ENCODE results near the gene DAND5. TPM values are rescaled to one million over a fixed set of nuclear protein-coding genes. Genes with fewer than 3 reads are reported as not detected.

DAND5 gene
- total RNA-seq, 1 donor from 2014 or later = not detected

DNA sequence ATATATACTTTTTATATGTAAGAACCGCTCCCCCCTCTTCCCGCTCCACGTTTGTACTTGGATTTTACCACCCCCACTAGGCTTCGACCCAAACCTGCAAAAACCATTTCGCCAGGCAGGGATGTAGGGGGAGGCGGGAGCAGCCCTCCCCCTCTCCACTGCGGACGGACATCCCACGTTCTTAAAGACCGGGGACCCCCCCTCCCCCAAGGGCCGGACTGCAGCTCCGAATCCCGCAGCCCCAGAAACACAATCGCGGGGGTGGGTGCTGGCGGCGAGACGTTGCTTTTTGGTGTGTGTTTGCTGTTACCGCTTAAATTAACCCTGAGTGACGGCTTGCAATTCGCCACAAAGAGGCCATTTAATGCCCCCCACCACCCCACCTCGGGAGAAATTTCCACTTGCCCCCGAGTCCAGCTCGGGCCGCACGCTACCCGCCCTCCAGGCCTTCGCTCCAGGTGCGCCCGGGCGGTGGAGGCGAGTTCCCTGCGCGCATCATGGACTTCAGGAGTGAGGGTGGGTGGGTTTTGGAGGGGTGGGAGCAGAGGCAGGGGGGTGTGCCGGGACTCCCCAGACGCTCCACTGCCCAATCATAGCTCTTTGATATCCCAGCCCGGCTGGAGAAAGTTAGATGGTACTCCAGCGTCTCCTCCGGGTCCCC lies 41.7 kb downstream of the DAND5 start:
- H3K36me3 ChIP-seq = peaks cover 0 to 7% of the 10 kb centered on the region in 2 donors
- intact Hi-C loops (cut with DNase I) = no loop called here
- TF ChIP-seq, protein P1, sequence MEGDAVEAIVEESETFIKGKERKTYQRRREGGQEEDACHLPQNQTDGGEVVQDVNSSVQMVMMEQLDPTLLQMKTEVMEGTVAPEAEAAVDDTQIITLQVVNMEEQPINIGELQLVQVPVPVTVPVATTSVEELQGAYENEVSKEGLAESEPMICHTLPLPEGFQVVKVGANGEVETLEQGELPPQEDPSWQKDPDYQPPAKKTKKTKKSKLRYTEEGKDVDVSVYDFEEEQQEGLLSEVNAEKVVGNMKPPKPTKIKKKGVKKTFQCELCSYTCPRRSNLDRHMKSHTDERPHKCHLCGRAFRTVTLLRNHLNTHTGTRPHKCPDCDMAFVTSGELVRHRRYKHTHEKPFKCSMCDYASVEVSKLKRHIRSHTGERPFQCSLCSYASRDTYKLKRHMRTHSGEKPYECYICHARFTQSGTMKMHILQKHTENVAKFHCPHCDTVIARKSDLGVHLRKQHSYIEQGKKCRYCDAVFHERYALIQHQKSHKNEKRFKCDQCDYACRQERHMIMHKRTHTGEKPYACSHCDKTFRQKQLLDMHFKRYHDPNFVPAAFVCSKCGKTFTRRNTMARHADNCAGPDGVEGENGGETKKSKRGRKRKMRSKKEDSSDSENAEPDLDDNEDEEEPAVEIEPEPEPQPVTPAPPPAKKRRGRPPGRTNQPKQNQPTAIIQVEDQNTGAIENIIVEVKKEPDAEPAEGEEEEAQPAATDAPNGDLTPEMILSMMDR (IDR thresholded peaks at IDR 0.05) = no peak
- no peaks in the 10 kb centered on the region for H3K27me3 ChIP-seq
- H3K27ac ChIP-seq = peak overlapping the region; percentile 95 to 97
- H3K4me3 ChIP-seq = peak overlapping the region in 1 of 2 donors; percentile 62
- peaks cover 39 to 78% of the 10 kb centered on the region in 2 donors for H3K4me1 ChIP-seq
- H3K9me3 ChIP-seq = no peaks in the 10 kb centered on the region
- DNase-seq (ENCODE audit: low spot score in 2 of 2) = no peak

DNA sequence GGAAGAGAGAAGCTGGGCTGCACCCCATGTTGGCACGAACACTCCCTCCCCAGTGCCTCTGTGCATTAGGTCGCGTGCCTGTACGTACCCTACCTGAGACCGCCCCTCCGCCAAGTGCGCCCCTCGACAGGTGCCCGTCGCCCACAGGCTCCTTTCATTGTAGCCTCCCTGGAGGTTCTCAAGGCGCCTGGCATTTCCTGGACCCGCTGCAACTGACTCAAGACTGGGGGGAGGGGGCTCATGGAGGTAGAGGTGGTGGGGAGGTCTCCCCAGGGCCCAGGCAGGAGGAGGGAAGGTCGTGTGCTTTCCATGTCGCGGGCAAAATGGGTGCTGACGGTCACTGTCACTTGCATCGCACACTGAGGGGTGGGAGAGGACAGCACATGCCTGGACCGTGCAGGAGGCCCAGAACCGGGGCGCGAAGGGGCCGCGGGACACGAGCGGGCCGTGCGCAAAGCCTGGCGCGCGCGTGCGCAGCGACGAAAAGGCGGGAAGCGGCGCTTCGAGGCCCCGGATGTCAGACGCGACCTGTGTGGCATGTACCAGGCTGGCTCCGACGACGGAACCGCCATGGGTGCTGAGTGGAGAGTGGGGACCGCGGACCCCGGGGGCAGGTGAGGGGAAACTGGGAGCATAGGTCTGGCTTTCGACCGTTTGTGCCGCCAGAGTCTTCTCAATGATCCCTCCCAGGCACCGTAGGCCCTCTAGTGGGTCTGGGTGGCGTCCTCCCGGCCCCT lies 42.4 kb downstream of the DAND5 start:
- Histone ChIP-seq H3K36me3 (peaks cover 0 to 7% of the 10 kb centered on the region in 2 donors), H3K27ac (peak overlapping the region; percentile 95 to 97), H3K9me3 (no peaks in the 10 kb centered on the region), H3K27me3 (no peaks in the 10 kb centered on the region), H3K4me3 (peak overlapping the region; percentile 57 to 62), H3K4me1 (peaks cover 34 to 75% of the 10 kb centered on the region in 2 donors)
- TF ChIP-seq, protein P1 (IDR thresholded peaks at IDR 0.05) = no peak
- peak in 1 of 2 donors; percentile 64 for DNase-seq (ENCODE audit: low spot score in 2 of 2)
- intact Hi-C loops (cut with DNase I) = no loop called here

DNA sequence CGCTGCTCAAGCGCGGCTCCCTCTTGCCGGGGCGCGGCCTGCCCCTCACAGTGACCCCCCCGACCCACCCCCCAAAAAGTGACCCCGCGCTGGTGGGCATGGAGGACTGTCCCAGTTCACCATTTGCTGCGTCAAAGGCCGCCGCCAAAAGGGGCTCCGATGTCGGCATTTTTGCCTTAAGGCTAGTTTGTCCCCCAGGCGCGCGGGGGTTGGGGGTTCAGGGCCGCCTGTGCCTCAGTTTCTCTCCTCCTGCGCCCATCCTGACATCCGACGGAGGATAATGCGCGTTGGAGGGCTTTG lies 43.0 kb downstream of the DAND5 start:
- no peak for DNase-seq (ENCODE audit: low spot score in 2 of 2)
- intact Hi-C loops (cut with DNase I) = no loop called here
- TF ChIP-seq, protein P1 (IDR thresholded peaks at IDR 0.05) = no peak
- Histone ChIP-seq H3K9me3 (no peaks in the 10 kb centered on the region), H3K36me3 (peaks cover 0 to 7% of the 10 kb centered on the region in 2 donors), H3K27me3 (no peaks in the 10 kb centered on the region), H3K4me1 (peaks cover 31 to 71% of the 10 kb centered on the region in 2 donors), H3K27ac (peak overlapping the region; percentile 95 to 97), H3K4me3 (peak overlapping the region; percentile 57 to 62)

DNA sequence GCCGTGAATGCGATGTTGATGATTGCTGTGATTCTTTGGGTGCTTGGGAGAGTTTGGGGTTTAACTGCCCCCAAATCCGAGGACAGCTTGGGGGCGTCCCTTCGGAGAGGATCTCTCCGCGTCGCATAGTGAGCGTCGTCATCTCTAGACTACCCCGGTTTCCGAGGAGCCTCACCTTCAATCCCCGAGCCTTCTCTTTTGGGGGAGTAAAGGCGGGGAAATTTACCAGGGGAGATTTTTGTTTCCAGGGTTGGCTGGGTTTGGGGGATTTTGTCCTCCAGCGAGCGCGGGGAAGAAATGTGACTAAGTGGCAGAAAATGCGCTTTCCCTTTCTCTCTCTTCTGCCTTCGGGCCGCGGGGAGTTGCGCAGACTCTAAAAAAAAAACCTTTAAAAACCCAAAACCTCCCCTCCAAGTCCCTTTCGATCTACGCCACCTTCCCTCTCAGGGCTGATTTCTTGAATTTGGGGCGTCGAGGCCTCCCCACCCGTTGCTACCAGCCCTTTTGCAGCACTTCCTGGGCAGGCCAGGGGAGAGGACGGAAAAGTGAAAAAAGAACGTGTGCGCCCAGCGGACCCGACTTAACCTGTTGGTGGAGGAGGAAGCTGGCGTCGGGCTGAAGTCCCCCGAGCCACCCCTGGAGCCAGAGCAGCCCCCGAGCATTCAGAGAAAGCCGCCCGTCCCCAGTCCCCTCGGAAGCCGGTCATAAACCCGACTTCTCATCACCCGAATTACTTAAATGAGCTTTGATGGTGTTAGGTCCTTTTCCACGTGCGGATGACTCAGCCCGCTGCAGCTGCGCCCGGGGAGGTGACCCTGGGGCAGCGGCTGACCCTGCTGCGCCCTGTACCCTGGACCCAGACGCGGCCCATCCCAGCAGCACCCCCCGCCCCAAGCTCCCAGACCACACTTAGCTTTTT lies 43.6 kb downstream of the DAND5 start:
- Histone ChIP-seq H3K27me3 (no peaks in the 10 kb centered on the region), H3K9me3 (no peaks in the 10 kb centered on the region), H3K36me3 (peaks cover 0 to 7% of the 10 kb centered on the region in 2 donors), H3K4me1 (peaks cover 29 to 69% of the 10 kb centered on the region in 2 donors), H3K27ac (peak overlapping the region; percentile 95 to 97), H3K4me3 (peak overlapping the region; percentile 57 to 62)
- DNase-seq (ENCODE audit: low spot score in 2 of 2) = peak in 1 of 2 donors; percentile 85
- TF ChIP-seq, protein P1 (IDR thresholded peaks at IDR 0.05) = no peak
- intact Hi-C loops (cut with DNase I) = loop anchor here (1.0 kb wide), 2 partner anchors 11 to 15 kb away; no protein-coding TSS in a partner anchor

DNA sequence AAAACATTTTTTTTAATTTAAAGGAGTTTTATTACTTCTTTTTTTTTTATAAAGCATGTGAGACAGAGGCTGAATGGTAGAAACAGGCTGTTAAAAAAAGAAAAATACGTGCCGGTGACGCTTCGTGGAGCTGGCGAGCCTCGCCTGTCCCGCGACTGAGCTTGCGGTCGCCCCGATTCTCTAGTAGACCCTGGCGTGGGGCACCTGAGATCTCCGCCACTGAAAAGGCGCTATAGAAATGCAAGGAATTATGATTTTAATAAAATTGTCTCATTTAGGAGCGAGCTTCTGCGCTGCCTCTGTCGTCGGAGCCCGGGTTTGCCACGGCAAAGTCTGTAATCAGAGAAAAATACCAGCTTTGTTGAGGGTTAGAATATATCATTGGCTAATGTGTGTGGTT lies 44.3 kb downstream of the DAND5 start:
- intact Hi-C loops (cut with DNase I) = loop anchor here (1.0 kb wide), 2 partner anchors 11 to 15 kb away; no protein-coding TSS in a partner anchor
- peaks cover 22 to 65% of the 10 kb centered on the region in 2 donors for H3K4me1 ChIP-seq
- DNase-seq (ENCODE audit: low spot score in 2 of 2) = peak in 1 of 2 donors; percentile 64
- no peaks in the 10 kb centered on the region for H3K9me3 ChIP-seq
- H3K36me3 ChIP-seq = peaks cover 0 to 6% of the 10 kb centered on the region in 2 donors
- TF ChIP-seq, protein P1 (IDR thresholded peaks at IDR 0.05) = no peak
- peak overlapping the region; percentile 95 to 97 for H3K27ac ChIP-seq
- peak overlapping the region; percentile 57 to 62 for H3K4me3 ChIP-seq
- no peaks in the 10 kb centered on the region for H3K27me3 ChIP-seq
